Astrocyte of the spinal cord (primary cell): ENCODE measurements around the gene NEMF.

ENCODE experiments used
- DNase-seq: peaks from one replicate; pipeline ENCODE4 v3.0.0; 2011; ENCODE audit warnings: low read depth, low spot score
- H3K4me3 ChIP-seq: 2 replicates; pipeline ENCODE4 v1.5.1; 2011; ENCODE audit warnings: low read depth, mild to moderate bottlenecking, low read length, moderate library complexity
- in situ Hi-C: cut with HindIII; loops from 2 replicates; pipeline ENCODE4 v1.10.0; 2017; ENCODE audit warnings: low sequenced_read_pairs
- TF ChIP-seq, protein P1 (sequence below): IDR thresholded peaks from 2 replicates; pipeline ENCODE4 v1.5.1; 2012; ENCODE audit warnings: low read depth, mild to moderate bottlenecking, low read length, inconsistent platforms

The NEMF gene

DNA sequence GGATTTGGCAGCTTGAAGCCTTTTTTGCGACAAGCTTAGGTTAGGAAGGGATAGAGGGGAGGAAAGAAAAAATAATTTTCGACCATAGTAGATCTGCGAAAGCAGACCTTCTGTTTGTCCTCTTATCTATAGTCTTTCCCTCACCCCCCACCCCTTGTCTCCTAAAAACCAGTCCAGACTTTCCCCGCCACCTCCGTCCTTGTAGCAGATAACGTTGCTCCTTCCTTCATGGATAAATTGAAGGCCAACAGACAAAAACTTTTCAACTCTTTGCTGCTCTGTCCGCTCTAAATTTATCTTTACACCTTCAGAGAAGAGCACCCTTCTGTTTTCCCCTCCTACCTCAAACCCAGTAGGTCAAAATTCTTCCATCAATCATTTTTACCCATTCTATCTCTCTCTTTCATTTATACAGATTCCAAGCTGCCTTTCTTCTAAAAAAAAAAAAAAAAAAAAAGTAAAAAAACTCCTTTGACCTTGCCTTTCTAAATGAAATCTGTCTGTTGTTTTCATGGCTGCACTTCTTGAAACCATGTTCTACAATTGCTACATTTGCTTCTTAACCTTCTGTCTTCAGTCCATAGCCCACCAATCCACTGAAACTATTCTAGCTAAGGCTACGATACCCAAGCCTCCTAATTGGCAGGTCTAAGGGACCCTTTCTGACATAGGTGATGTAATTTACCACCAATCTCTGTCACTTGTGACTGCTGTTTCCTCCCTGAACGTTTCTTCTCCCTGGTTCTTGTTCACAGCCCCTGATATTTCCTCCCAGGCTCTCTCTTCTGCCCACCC, 11.1 kb upstream of the NEMF start:
- peak; percentile 12 for DNase-seq
- in situ Hi-C loops = no loop called here
- TF ChIP-seq, protein P1, sequence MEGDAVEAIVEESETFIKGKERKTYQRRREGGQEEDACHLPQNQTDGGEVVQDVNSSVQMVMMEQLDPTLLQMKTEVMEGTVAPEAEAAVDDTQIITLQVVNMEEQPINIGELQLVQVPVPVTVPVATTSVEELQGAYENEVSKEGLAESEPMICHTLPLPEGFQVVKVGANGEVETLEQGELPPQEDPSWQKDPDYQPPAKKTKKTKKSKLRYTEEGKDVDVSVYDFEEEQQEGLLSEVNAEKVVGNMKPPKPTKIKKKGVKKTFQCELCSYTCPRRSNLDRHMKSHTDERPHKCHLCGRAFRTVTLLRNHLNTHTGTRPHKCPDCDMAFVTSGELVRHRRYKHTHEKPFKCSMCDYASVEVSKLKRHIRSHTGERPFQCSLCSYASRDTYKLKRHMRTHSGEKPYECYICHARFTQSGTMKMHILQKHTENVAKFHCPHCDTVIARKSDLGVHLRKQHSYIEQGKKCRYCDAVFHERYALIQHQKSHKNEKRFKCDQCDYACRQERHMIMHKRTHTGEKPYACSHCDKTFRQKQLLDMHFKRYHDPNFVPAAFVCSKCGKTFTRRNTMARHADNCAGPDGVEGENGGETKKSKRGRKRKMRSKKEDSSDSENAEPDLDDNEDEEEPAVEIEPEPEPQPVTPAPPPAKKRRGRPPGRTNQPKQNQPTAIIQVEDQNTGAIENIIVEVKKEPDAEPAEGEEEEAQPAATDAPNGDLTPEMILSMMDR = no peak
- peak overlapping the region; percentile 75 for H3K4me3 ChIP-seq

DNA sequence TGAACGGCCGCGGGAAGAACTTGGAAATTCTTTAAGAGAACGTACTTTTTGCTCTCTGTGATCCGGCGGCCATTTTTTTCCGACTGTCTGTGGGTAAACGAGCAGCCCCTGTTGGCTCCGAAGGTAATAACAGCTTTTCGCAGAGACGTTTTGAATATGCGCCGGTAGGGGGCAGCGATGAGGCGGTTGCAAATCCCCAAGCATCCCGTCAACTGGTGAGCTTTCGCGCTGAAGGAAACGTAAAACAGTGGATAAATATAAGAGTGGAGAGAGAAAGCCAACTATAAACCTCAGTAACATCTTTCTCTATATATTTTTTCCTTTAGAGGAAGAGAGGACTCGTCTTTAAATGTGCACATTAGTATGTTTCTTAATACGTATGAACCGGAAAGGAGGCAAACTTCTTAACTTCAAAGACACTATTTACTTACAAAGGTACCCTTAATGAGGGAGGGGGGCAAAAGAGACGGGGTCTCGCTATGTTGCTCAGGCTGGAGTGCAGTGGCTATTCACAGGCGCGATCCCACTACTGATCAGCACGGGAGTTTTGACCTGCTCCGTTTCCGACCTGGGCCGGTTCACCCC, 9.6 kb upstream of the NEMF start:
- H3K4me3 ChIP-seq = peak overlapping the region; percentile 59
- peak; percentile 93 for DNase-seq
- in situ Hi-C loops = no loop called here
- TF ChIP-seq, protein P1 = peak; percentile 100

DNA sequence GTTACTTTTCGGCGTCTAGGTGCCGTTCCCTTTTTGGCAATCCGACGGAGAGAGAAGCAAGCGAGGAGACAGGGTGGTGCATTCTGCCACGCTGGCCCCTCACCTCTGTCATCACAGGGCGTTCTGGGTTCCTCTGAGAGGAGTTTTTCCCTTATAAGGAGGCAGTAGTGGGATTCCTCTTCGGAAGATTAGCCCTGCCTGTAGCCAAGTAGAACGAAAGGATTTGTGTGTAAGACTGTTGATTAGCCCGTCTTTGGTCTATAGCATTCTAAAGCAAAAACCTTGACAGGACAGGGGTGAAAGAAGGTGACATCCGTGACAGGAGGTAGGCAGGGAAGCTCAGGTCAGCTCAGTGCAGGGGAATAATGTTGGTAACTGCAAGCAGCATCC, 9.1 kb upstream of the NEMF start:
- peak overlapping the region; percentile 59 for H3K4me3 ChIP-seq
- DNase-seq = peak; percentile 90
- in situ Hi-C loops = no loop called here
- TF ChIP-seq, protein P1 = no peak

DNA sequence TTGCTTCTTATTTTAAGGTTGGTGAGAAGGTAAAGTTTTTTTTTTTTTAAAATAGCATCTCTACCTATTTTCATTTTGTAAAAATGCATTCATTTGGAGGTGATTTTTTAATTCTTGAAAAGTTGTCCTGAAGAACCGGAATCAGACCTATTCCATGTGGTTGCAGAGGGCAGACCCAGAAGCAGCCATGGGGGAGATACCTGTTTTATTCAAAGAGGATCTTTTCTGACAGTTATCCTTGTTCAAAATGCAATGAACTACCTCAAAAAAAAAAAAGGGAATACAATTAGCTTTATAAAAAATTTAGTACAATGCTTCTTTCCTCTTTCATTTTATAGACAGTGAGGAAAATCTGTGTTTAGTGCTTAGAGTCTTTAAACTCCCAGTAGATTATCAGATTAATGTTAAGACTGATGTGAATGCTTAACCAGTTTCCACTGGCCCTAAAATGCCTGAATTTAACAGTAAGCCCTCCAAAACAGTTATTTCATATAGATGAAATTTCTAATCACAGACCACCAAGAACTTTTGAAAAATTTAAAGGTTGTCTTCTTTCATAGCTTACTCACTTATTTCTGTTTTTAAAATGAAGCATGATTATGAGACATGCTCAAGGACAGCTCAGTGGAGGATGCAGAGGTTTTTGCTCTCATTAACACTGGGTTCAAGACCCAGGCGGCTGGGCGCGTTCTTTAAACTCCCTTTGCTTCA, 8.6 kb upstream of the NEMF start:
- no peak for DNase-seq
- TF ChIP-seq, protein P1 = no peak
- in situ Hi-C loops = no loop called here
- H3K4me3 ChIP-seq = peak overlapping the region; percentile 59

DNA sequence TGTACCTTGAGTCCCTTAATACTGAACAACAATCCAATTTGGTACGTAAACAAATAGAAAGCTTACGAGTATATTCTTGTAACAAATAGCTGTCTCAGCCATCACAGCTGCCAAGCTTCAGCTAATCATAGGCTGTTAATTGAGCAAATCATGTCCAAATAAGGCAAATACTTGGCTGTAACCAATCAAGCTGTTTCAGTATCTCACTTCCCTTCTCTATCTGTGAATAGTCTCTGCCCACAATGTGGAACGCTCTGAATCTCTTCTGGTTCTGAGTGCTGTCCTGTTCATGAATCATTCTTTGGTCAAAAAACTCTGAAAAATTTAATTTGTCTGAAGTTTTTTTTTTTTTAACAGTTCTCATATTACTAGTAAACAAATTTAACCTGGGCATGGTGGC, 5.8 kb upstream of the NEMF start:
- no peak for DNase-seq
- H3K4me3 ChIP-seq = no peak overlapping the region
- TF ChIP-seq, protein P1 = no peak
- in situ Hi-C loops = no loop called here

DNA sequence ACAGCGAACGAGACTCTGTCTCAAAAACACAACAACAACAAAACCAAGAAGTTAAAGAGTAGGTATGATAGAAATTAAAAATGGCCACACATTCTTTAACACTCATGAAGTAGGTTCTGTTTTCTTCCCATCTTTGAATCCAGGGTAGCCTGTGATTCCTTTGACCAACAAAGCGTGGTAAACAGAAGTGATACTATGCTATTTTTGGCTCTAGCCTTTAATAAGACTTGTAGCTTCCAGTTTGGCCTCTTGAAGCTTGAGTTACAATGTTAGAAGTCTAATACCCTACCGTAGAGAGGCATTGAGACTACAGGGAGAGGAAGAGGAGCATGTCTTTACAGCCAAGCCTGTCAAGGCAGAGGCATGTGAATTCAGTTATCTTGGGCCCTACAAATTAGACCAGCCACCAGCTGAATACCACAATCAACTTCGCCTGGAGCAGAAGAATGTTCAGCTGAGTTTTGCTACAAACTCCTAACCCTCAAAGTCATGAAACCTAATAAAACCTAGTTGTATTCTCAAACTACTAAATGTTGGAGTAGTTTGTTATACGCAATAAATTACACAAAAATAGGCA, 4.9 kb upstream of the NEMF start:
- no peak for DNase-seq
- H3K4me3 ChIP-seq = no peak overlapping the region
- TF ChIP-seq, protein P1 = no peak
- in situ Hi-C loops = no loop called here
